MM.1S (cell line): ENCODE measurements around the gene MEGF11.
"Not testable (repeated sequence)": the region's sequence is repeated elsewhere in the genome, so short reads cannot be mapped to it uniquely, and the experiment has no call there.

Experiments used
- CTCF ChIP-seq: fragments of 300-600 bp; sonication (generic); IDR thresholded peaks from 2 replicates; pipeline ENCODE4 v1.5.1; 2016; ENCODE audit warnings: antibody characterized with exemption, low read length, mixed read lengths
- EZH2 ChIP-seq: fragments of 300-600 bp; sonication (generic); optimal IDR thresholded peaks from 2 replicates; pipeline ENCODE3; 2017; ENCODE audit warnings: low read depth, mild to moderate bottlenecking, antibody characterized with exemption, low read length, mixed read lengths

GRCh38 chr15:65871886-65872285, 381.7 kb downstream of the MEGF11 start:
- TF ChIP-seq EZH2, CTCF: not testable (repeated sequence)
